Tibial nerve (tissue), 4 donors: ENCODE results near the gene CDC16. TPM values are rescaled to one million over a fixed set of nuclear protein-coding genes. Genes with fewer than 3 reads are reported as not detected.

Experiments used
- DNase-seq, 2 donors: peaks; one replicate each; pipeline ENCODE4 v3.0.0-alpha.2; 2019; ENCODE audit warnings: low spot score in 2 of 2
- H3K27ac ChIP-seq, 4 donors: fragments of 200-600 bp; sonication (generic) in 3 of 4; one replicate each; pipeline ENCODE4 v1.5.1; 2017 to 2019; ENCODE audit warnings: mild to moderate bottlenecking in 1 of 4
- H3K27me3 ChIP-seq, 2 donors: fragments of 200-600 bp; sonication (generic) in 1 of 2; one replicate each; pipeline versions ENCODE4 v1.5.1 to v1.6.0; 2017 to 2019
- H3K36me3 ChIP-seq, 3 donors: fragments of 200-600 bp; sonication (generic); one replicate each; pipeline ENCODE4 v1.5.1; 2018 to 2019
- H3K4me1 ChIP-seq, 4 donors: fragments of 200-600 bp; sonication (generic) in 3 of 4; one replicate each; pipeline ENCODE4 v1.5.1; 2017 to 2019
- H3K4me3 ChIP-seq, 4 donors: fragments of 200-600 bp; sonication (generic) in 3 of 4; one replicate each; pipeline ENCODE4 v1.5.1; 2017 to 2019; ENCODE audit warnings: mild to moderate bottlenecking in 1 of 4, moderate library complexity in 1 of 4
- H3K9me3 ChIP-seq, 4 donors: fragments of 200-600 bp; sonication (generic) in 3 of 4; one replicate each; pipeline ENCODE4 v1.5.1; 2017 to 2019
- CTCF ChIP-seq, 5 experiments: fragments of 200-600 bp in 3 of 5; fragments of 450-650 bp in 2 of 5; sonication (generic) in 3 of 5; IDR thresholded peaks; one replicate each; pipeline ENCODE4 v1.5.1; 2016 to 2019; ENCODE audit warnings: antibody characterized with exemption in 5 of 5, mild to moderate bottlenecking in 3 of 5, moderate library complexity in 2 of 5
- EP300 ChIP-seq, 2 donors: sonication (generic); formaldehyde crosslinking; IDR thresholded peaks; one replicate each; pipeline ENCODE4 v1.6.1; 2017; ENCODE audit warnings: antibody characterized with exemption in 2 of 2, mild to moderate bottlenecking in 1 of 2
- POLR2A ChIP-seq, 2 donors: fragments of 450-650 bp; IDR thresholded peaks; one replicate each; pipeline ENCODE4 v1.6.1; 2017; ENCODE audit warnings: antibody characterized with exemption in 2 of 2, mild to moderate bottlenecking in 2 of 2, moderate library complexity in 2 of 2
- WGBS, 2 donors: methylation state at CpG; one replicate each; pipeline ENCODE4 v1.1.5; 2018; 5-methylcytosine and 5-hydroxymethylcytosine counted together
- total RNA-seq, 4 donors: library from RNA; depleted of rRNA; stranded (reverse); fragments of >200 nt; gene quantifications; one replicate each; pipeline ENCODE4 v1.1.0, GENCODE V29; 2016

CDC16 gene
- total RNA-seq, 4 donors from 2014 or later = 43.9 to 87.0 (median 70.2) TPM

- peak; percentile 86 to 95 for DNase-seq
- H3K36me3 ChIP-seq = no peaks in the 10 kb centered on the region
- H3K9me3 ChIP-seq = no peaks in the 10 kb centered on the region
- no peak for TF ChIP-seq POLR2A (IDR thresholded peaks at IDR 0.05)
- peak; percentile 91 to 98 (median 97) for TF ChIP-seq CTCF (IDR thresholded peaks at IDR 0.05)
- no peak for TF ChIP-seq EP300 (IDR thresholded peaks at IDR 0.05)
- no peak overlapping the region for H3K27ac ChIP-seq
- WGBS, 2 donors = 5% methylated on average over 17 to 19 of the region's 19 CpGs
- peaks cover 0 to 21% (median 3%) of the 10 kb centered on the region in 4 donors for H3K4me1 ChIP-seq
- H3K27me3 ChIP-seq = peaks cover 0 to 15% of the 10 kb centered on the region in 2 donors
- no peak overlapping the region for H3K4me3 ChIP-seq
Observed at GRCh38 chr13:114226699-114227323, 7.9 kb upstream of the CDC16 start.

- 79 to 86% methylated on average over 2 of the region's 2 CpGs for WGBS, 2 donors
- no peaks in the 10 kb centered on the region for H3K9me3 ChIP-seq
- no peak for DNase-seq
- peaks cover 0 to 21% (median 3%) of the 10 kb centered on the region in 4 donors for H3K4me1 ChIP-seq
- peaks cover 0 to 15% of the 10 kb centered on the region in 2 donors for H3K27me3 ChIP-seq
- no peak for TF ChIP-seq POLR2A (IDR thresholded peaks at IDR 0.05)
- no peak for TF ChIP-seq EP300 (IDR thresholded peaks at IDR 0.05)
- TF ChIP-seq CTCF (IDR thresholded peaks at IDR 0.05) = no peak
- H3K36me3 ChIP-seq = no peaks in the 10 kb centered on the region
- no peak overlapping the region for H3K27ac ChIP-seq
- no peak overlapping the region for H3K4me3 ChIP-seq
Observed at GRCh38 chr13:114227528-114227927, 7.2 kb upstream of the CDC16 start.

- Histone ChIP-seq H3K9me3 (no peaks in the 10 kb centered on the region), H3K27ac (no peak overlapping the region), H3K4me3 (no peak overlapping the region), H3K4me1 (peaks cover 0 to 17% (median 3%) of the 10 kb centered on the region in 4 donors), H3K36me3 (no peaks in the 10 kb centered on the region), H3K27me3 (peaks cover 0 to 15% of the 10 kb centered on the region in 2 donors)
- 77 to 83% methylated on average over 9 of the region's 9 CpGs for WGBS, 2 donors
- no peak for TF ChIP-seq CTCF (IDR thresholded peaks at IDR 0.05)
- TF ChIP-seq EP300 (IDR thresholded peaks at IDR 0.05) = no peak
- no peak for TF ChIP-seq POLR2A (IDR thresholded peaks at IDR 0.05)
- no peak for DNase-seq
Observed at GRCh38 chr13:114228176-114228575, 6.5 kb upstream of the CDC16 start.

GRCh38 chr13:114229506-114229905 is 5.2 kb upstream of the CDC16 start:
- H3K4me3 ChIP-seq = no peak overlapping the region
- H3K36me3 ChIP-seq = no peaks in the 10 kb centered on the region
- no peak overlapping the region for H3K27ac ChIP-seq
- WGBS, 2 donors = 29% methylated on average over 4 of the region's 4 CpGs
- H3K4me1 ChIP-seq = peaks cover 0 to 23% (median 3%) of the 10 kb centered on the region in 4 donors
- DNase-seq = no peak
- TF ChIP-seq EP300 (IDR thresholded peaks at IDR 0.05) (no peak), POLR2A (IDR thresholded peaks at IDR 0.05) (no peak)
- peaks cover 0 to 15% of the 10 kb centered on the region in 2 donors for H3K27me3 ChIP-seq
- no peaks in the 10 kb centered on the region for H3K9me3 ChIP-seq

- whole genome bisulfite sequencing, 2 donors = 25 to 35% methylated on average over 7 of the region's 7 CpGs
- TF ChIP-seq CTCF (IDR thresholded peaks at IDR 0.05) (no peak), POLR2A (IDR thresholded peaks at IDR 0.05) (no peak), EP300 (IDR thresholded peaks at IDR 0.05) (no peak)
- DNase-seq = no peak
- Histone ChIP-seq H3K4me3 (no peak overlapping the region), H3K27me3 (peaks cover 0 to 15% of the 10 kb centered on the region in 2 donors), H3K9me3 (no peaks in the 10 kb centered on the region), H3K4me1 (peaks cover 0 to 24% (median 3%) of the 10 kb centered on the region in 4 donors), H3K27ac (no peak overlapping the region), H3K36me3 (no peaks in the 10 kb centered on the region)
Observed at GRCh38 chr13:114230117-114230516, 4.6 kb upstream of the CDC16 start.
